ENCODE results near the gene SPIN1. TPM values are rescaled to one million over a fixed set of nuclear protein-coding genes. Genes with fewer than 3 reads are reported as not detected.

The SPIN1 gene
- total RNA-seq, 1 donor from 2014 or later = 32.6 TPM

DNA sequence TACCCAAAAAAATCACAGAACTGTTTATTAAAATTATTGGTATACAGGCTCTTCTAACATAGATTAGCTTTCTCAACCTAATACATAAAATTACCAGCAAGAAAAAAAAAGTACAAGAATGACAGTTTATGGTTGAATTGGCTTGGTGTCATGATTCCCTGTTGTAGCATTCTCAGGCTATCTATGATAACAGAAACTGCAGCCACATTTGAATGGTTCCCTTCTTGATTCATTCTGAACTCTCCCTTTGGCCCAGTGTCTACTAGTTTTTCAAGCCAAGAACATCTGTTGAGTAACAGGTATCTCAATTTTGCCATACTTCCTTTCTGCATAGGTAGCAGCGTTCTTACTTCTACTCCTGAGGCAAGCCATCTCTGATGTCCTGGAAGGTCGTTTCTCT lies 3.0 kb downstream of the SPIN1 start:
- DNase-seq (ENCODE audit: low spot score) = no peak
- intact Hi-C loops (cut with micrococcal nuclease) = no loop called here
- H3K4me3 Mint-ChIP-seq (ENCODE audit: low read depth) = no peak overlapping the region
- no peaks in the 10 kb centered on the region for H3K27me3 Mint-ChIP-seq (ENCODE audit: low read depth)
- H3K4me1 Mint-ChIP-seq (ENCODE audit: low read depth) = peaks cover 33% of the 10 kb centered on the region
- H3K27ac Mint-ChIP-seq = no peak overlapping the region
- peaks cover 27% of the 10 kb centered on the region for H3K36me3 Mint-ChIP-seq (ENCODE audit: low read depth)
- no peaks in the 10 kb centered on the region for H3K9me3 Mint-ChIP-seq

DNA sequence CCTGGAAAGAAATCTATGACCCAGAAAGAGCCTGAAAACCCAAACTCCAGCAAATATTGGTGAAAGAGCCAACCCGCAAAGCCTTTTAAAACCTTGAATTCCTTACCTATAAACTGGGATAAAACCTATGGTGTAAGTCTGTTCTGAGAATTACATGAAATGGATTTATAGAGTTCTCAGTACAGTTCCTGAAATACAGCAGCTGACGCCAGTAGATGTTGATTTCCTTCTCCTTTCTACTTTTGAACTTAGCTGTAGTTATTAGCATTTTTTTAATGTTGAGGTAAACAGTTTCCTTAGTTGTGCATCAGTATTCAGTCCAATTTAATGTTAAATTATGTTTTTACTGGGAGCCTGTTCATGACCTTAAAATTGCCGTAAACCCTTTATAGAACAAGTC lies 3.7 kb downstream of the SPIN1 start:
- H3K4me1 Mint-ChIP-seq (ENCODE audit: low read depth) = peaks cover 35% of the 10 kb centered on the region
- no peaks in the 10 kb centered on the region for H3K9me3 Mint-ChIP-seq
- DNase-seq (ENCODE audit: low spot score) = no peak
- no peak overlapping the region for H3K27ac Mint-ChIP-seq
- H3K36me3 Mint-ChIP-seq (ENCODE audit: low read depth) = peaks cover 27% of the 10 kb centered on the region
- intact Hi-C loops (cut with micrococcal nuclease) = no loop called here
- no peaks in the 10 kb centered on the region for H3K27me3 Mint-ChIP-seq (ENCODE audit: low read depth)
- H3K4me3 Mint-ChIP-seq (ENCODE audit: low read depth) = no peak overlapping the region

DNA sequence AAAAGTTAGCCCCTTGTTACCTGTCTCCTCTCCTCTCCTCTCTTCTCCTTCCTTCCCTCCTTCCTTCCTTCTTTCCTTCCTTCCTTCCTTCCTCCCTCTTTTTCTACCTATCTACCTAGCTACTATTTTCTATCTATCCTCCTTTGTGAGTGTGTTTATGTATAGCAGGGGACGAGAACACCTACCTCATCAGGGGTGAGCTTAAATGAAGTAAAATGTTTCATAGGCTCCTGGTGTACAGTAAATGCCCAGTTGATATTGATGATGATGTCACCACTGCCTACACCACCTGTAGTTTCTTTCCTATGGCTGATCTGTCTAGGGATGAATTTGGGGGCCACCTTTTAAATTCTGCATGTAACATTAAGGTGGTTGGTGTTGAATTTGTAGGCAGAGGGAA lies 4.3 kb downstream of the SPIN1 start:
- Mint-ChIP-seq H3K36me3 (ENCODE audit: low read depth) (peaks cover 27% of the 10 kb centered on the region), H3K27ac (no peak overlapping the region), H3K27me3 (ENCODE audit: low read depth) (no peaks in the 10 kb centered on the region), H3K4me1 (ENCODE audit: low read depth) (peaks cover 32% of the 10 kb centered on the region), H3K4me3 (ENCODE audit: low read depth) (no peak overlapping the region), H3K9me3 (no peaks in the 10 kb centered on the region)
- DNase-seq (ENCODE audit: low spot score) = no peak
- intact Hi-C loops (cut with micrococcal nuclease) = no loop called here

DNA sequence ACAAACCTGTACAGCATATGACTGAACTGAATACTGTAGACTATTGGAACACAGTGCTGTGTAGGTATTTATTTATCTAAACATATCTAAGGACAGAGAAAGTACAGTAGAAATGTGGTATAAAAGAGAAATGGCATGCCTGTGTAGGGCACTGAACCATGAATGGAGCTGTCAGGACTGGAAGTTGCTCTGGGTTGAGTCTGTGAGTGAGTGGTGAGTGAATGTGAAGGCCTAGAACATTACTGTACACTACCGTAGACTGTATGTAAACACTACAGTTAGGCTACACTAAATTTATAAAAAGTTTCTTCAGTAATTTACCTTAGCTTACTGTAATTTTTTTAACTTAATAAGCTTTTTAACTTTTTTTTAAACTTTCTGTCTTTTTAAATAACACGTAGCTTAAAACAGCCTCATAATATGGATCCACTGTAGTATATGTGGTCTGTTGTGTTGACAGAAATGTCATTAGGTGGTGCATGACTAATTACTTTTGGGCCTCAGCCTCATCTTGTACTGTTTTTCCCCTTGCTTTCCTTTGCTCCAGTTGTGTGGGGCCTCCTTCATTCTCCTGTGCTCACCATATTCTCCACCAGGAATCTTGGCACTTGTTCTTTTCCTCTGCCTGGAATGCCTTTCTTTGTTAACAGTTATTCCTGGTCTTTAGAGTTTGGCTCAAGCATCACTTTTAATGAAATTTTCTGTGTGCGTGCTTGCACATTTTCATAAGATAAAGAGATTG lies 8.8 kb downstream of the SPIN1 start:
- Mint-ChIP-seq H3K4me1 (ENCODE audit: low read depth) (peaks cover 17% of the 10 kb centered on the region), H3K27ac (no peak overlapping the region), H3K27me3 (ENCODE audit: low read depth) (no peaks in the 10 kb centered on the region), H3K36me3 (ENCODE audit: low read depth) (peaks cover 27% of the 10 kb centered on the region), H3K4me3 (ENCODE audit: low read depth) (no peak overlapping the region), H3K9me3 (no peaks in the 10 kb centered on the region)
- intact Hi-C loops (cut with micrococcal nuclease) = no loop called here
- no peak for DNase-seq (ENCODE audit: low spot score)

DNA sequence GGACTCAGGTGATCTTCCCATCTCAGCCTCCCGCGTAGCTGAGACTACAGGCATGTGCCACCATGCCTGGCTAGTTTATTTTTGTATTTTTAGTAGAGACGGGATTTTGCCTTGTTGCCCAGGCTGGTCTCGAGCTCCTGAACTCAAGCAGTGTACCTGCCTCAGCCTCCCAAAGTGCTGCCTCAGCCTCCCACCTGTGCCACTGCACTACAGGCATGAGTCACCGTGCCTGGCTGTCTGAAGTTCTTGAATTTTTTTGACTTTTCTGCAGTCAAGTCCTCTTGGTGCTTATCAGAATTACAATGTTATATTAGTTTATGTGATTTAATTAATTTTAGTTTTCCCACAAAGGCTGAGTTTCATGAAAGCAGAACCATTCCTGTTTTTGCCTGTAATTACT lies 9.8 kb downstream of the SPIN1 start:
- Mint-ChIP-seq H3K9me3 (no peaks in the 10 kb centered on the region), H3K4me3 (ENCODE audit: low read depth) (no peak overlapping the region), H3K4me1 (ENCODE audit: low read depth) (peaks cover 9% of the 10 kb centered on the region), H3K27ac (no peak overlapping the region), H3K36me3 (ENCODE audit: low read depth) (peaks cover 17% of the 10 kb centered on the region), H3K27me3 (ENCODE audit: low read depth) (no peaks in the 10 kb centered on the region)
- no peak for DNase-seq (ENCODE audit: low spot score)
- intact Hi-C loops (cut with micrococcal nuclease) = no loop called here

DNA sequence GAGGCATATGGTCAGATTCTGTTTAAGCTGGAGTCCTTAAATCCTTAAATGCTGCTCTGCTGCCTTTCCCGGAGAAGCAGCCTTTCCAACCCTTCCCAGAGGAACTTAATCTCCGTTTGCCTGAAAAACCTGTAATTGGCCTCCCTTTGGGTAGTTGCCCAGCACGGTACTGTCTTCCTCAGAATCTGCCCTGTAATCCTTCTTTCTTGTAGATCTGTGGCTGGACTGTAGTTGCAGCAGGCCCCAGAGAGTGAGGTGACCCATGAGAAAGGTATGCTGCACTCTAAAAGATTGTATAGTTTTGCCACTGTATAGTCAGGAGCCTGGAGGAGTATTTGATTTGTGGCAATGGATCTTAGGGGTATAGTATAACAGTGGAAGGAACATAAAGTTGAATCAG lies 11.7 kb downstream of the SPIN1 start:
- DNase-seq (ENCODE audit: low spot score) = no peak
- intact Hi-C loops (cut with micrococcal nuclease) = no loop called here

DNA sequence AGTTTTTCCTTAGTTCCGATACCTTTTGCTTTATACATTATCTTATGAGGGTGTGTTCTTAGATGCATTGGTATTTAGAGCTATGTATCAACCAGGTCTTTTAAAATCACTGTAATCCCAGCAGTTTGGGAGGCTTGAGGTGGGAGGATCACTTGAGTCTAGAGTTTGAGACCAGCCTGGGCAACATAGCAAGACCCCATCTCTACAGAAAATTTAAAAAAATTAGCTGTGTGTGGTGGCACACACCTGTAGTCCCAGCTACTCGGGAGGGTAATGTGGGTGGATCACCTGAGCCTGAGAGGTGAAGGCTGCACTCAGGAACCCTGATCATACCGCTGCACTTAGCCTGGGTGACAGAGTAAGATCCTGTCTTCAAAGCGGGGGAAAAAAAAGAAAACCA lies 15.1 kb downstream of the SPIN1 start:
- peaks cover 5% of the 10 kb centered on the region for H3K4me1 Mint-ChIP-seq (ENCODE audit: low read depth)
- DNase-seq (ENCODE audit: low spot score) = no peak
- H3K27me3 Mint-ChIP-seq (ENCODE audit: low read depth) = no peaks in the 10 kb centered on the region
- peaks cover 15% of the 10 kb centered on the region for H3K36me3 Mint-ChIP-seq (ENCODE audit: low read depth)
- no peaks in the 10 kb centered on the region for H3K9me3 Mint-ChIP-seq
- intact Hi-C loops (cut with micrococcal nuclease) = no loop called here
- H3K4me3 Mint-ChIP-seq (ENCODE audit: low read depth) = no peak overlapping the region
- no peak overlapping the region for H3K27ac Mint-ChIP-seq

More for the DNA sequence above, 11.7 kb downstream of the SPIN1 start:
- no peak overlapping the region for H3K4me3 Mint-ChIP-seq (ENCODE audit: low read depth)
- no peak overlapping the region for H3K27ac Mint-ChIP-seq
- peaks cover 19% of the 10 kb centered on the region for H3K36me3 Mint-ChIP-seq (ENCODE audit: low read depth)
- no peaks in the 10 kb centered on the region for H3K27me3 Mint-ChIP-seq (ENCODE audit: low read depth)
- no peaks in the 10 kb centered on the region for H3K9me3 Mint-ChIP-seq
- peaks cover 9% of the 10 kb centered on the region for H3K4me1 Mint-ChIP-seq (ENCODE audit: low read depth)

DNA sequence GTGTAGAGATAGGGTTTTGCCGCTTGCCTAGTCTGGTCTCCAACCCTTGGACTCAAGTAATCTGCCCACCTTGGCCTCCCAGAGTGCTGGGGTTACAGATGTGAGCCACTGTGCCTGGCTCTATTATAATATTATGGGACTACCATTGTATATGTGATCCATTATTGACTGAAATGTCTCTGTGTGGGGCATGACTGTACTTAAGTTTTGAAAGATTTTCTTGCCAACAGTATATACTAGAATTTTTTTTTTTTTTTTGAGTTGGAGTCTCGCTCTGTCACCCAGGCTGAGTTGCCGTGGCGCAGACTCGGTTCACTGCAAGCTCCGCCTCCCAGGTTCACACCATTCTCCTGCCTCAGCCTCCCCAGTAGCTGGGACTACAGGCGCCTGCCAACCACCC lies 17.8 kb downstream of the SPIN1 start:
- Mint-ChIP-seq H3K9me3 (peaks cover 12% of the 10 kb centered on the region), H3K27me3 (ENCODE audit: low read depth) (no peaks in the 10 kb centered on the region), H3K27ac (no peak overlapping the region), H3K36me3 (ENCODE audit: low read depth) (peaks cover 18% of the 10 kb centered on the region), H3K4me3 (ENCODE audit: low read depth) (no peak overlapping the region), H3K4me1 (ENCODE audit: low read depth) (peaks cover 6% of the 10 kb centered on the region)
- DNase-seq (ENCODE audit: low spot score) = no peak
- intact Hi-C loops (cut with micrococcal nuclease) = no loop called here

DNA sequence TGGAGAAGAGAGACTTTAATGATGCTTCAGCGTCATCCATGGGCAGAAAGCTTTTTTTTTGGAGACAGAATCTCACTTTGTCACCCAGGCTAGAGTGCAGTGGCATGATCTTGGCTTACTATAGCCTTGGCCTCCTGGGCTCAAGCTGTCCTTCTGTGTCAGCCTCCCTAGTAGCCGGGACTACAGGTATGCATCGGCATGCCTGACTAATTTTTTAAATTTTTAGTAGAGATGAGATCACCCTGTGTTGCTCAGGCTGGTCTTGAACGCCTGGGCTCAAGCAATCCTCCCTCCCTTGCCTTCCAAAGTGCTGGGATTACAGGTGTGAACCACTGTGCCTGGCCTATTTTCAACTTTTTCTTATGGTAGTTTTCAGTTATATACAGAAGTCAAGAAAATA lies 23.2 kb downstream of the SPIN1 start:
- Mint-ChIP-seq H3K4me1 (ENCODE audit: low read depth) (peaks cover 6% of the 10 kb centered on the region), H3K27me3 (ENCODE audit: low read depth) (no peaks in the 10 kb centered on the region), H3K4me3 (ENCODE audit: low read depth) (no peak overlapping the region), H3K27ac (no peak overlapping the region), H3K9me3 (peaks cover 29% of the 10 kb centered on the region), H3K36me3 (ENCODE audit: low read depth) (peaks cover 47% of the 10 kb centered on the region)
- intact Hi-C loops (cut with micrococcal nuclease) = no loop called here
- no peak for DNase-seq (ENCODE audit: low spot score)

DNA sequence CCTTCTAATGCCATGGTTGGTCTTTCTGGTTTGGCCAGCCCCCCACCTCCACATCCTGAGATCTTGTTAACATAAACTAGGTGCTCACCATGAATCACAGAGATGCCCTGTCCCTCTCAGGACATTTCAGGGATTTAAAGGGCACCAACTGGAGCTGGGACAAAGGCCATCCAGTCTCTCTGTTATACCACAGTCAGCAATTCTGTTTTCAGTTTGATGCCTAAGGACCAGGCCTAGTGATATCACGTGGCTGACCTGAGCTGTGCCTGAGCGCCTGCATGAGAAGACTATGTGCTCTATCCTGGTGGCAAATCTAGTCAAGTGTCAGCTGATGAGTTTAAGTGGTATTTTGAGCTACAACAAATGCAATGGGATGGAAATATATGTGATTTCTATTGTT lies 26.1 kb downstream of the SPIN1 start:
- DNase-seq (ENCODE audit: low spot score) = no peak
- Mint-ChIP-seq H3K4me1 (ENCODE audit: low read depth) (peaks cover 22% of the 10 kb centered on the region), H3K27ac (no peak overlapping the region), H3K27me3 (ENCODE audit: low read depth) (no peaks in the 10 kb centered on the region), H3K4me3 (ENCODE audit: low read depth) (no peak overlapping the region), H3K36me3 (ENCODE audit: low read depth) (peaks cover 70% of the 10 kb centered on the region), H3K9me3 (peaks cover 51% of the 10 kb centered on the region)
- intact Hi-C loops (cut with micrococcal nuclease) = no loop called here

DNA sequence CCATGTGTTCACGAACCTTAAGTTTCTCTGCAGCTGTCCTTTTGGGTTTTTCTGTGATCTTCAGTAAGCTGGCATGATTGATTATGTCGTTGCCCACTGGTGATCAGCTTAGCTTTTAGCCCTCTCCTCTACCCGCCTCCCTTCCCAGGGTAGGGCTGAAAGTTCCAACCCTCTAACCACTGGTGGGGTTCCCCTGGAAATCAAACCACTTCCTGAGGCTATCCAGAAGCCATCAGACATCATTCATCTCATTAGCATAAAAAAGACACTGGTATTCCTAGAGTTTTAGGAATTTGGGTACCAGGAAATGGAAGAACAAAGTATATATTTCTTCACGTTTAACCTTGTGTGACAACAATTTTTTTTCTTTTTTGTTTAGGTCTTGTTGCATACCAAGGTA lies 29.8 kb downstream of the SPIN1 start:
- Mint-ChIP-seq H3K9me3 (peaks cover 62% of the 10 kb centered on the region), H3K36me3 (ENCODE audit: low read depth) (peaks cover 87% of the 10 kb centered on the region), H3K4me3 (ENCODE audit: low read depth) (no peak overlapping the region), H3K27ac (no peak overlapping the region), H3K4me1 (ENCODE audit: low read depth) (peaks cover 16% of the 10 kb centered on the region), H3K27me3 (ENCODE audit: low read depth) (no peaks in the 10 kb centered on the region)
- DNase-seq (ENCODE audit: low spot score) = no peak
- intact Hi-C loops (cut with micrococcal nuclease) = no loop called here

DNA sequence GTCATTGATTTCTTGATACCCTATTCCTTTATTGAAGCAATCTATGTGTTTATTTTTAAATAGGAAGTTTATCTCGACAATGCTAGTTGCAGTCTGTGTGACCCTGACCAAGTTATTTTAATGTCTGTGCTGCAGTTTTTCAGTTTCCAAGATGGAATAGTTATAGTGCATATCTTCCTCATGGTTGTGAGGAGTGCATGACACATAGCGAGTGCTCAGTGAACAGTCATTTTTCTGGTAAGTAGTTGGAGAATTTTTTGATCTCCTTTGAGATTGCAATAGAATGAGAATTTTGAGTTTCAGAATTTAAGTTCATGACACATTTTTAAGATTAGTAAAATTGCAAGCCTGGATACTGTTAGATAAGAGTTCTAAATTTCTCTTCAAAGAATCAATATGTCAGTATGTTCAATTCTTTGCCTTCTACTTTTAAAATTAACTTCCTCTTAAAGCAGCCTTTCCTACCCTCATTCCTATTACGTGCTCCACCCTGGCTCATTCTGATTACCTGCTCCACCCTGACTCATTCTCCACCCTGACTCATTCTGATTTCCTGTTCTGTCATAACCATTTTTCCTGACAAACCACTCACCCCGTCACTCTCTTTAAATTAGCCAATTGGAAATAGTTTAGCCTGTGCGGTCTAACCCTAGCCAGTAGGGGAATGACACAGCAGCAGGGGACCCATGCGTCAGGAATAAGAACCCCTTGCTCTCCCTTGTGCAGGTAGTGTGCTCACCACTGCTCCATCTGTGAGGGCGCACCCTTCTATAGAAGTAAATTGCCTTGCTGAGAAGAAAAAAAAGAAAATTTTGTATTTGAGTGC lies 30.7 kb downstream of the SPIN1 start:
- Mint-ChIP-seq H3K36me3 (ENCODE audit: low read depth) (peaks cover 83% of the 10 kb centered on the region), H3K27me3 (ENCODE audit: low read depth) (no peaks in the 10 kb centered on the region), H3K27ac (peak overlapping the region; percentile 54), H3K9me3 (peaks cover 64% of the 10 kb centered on the region), H3K4me1 (ENCODE audit: low read depth) (peaks cover 16% of the 10 kb centered on the region), H3K4me3 (ENCODE audit: low read depth) (no peak overlapping the region)
- peak; percentile 16 for DNase-seq (ENCODE audit: low spot score)
- intact Hi-C loops (cut with micrococcal nuclease) = no loop called here

DNA sequence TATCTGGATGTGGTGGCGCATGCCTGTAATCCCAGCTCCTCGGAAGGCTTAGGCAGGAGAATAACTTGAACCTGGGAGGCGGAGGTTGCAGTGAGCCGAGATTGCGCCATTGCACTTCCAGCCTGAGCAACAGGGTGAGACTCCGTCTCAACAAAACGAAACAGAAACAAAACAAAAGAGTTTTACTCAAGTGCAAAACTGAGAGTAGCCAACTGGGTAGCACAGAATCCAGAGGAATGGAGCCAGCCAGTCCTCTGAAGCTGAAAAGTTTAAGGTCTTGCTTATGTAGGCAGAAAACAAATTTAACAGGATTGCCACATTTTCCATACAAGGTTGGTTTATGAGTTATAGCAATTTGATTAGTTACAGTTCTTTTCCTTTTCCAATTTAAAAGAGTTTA lies 32.0 kb downstream of the SPIN1 start:
- peaks cover 73% of the 10 kb centered on the region for H3K36me3 Mint-ChIP-seq (ENCODE audit: low read depth)
- no peaks in the 10 kb centered on the region for H3K27me3 Mint-ChIP-seq (ENCODE audit: low read depth)
- intact Hi-C loops (cut with micrococcal nuclease) = no loop called here
- H3K4me1 Mint-ChIP-seq (ENCODE audit: low read depth) = peaks cover 16% of the 10 kb centered on the region
- no peak overlapping the region for H3K4me3 Mint-ChIP-seq (ENCODE audit: low read depth)
- no peak overlapping the region for H3K27ac Mint-ChIP-seq
- peaks cover 57% of the 10 kb centered on the region for H3K9me3 Mint-ChIP-seq
- no peak for DNase-seq (ENCODE audit: low spot score)
